Panc1 (cell line): Measurements from ENCODE around the gene LETMD1.

Source experiments
- CTCF ChIP-seq: fragments of 450-650 bp; IDR thresholded peaks from 2 replicates; pipeline ENCODE4 v1.5.1; 2017; ENCODE audit warnings: mild to moderate bottlenecking
- REST ChIP-seq, 2 experiments: IDR thresholded peaks; 2 replicates each; pipeline ENCODE4 v1.6.1; 2011 to 2012; ENCODE audit warnings: low read depth in 2 of 2, control low read depth in 1 of 2, low read length in 1 of 2, mild to moderate bottlenecking in 1 of 2, moderate library complexity in 1 of 2; ENCODE audit not compliant: insufficient read depth in 1 of 2

- TF ChIP-seq CTCF (no peak), REST (IDR thresholded peaks at IDR 0.05; ENCODE audit: insufficient read depth in 1 of 2, low read depth in 2 of 2, low read length in 1 of 2) (no peak)
These were observed 29.2 kb upstream of the LETMD1 start for GRCh38 chr12:51018956-51019355.
